Fibroblast of skin of scalp (primary cell): ENCODE measurements around the gene CD46.
A peak's percentile ranks its signal among the peaks of the same experiment; 100 is the strongest.
"Not testable (repeated sequence)": the region's sequence is repeated elsewhere in the genome, so short reads cannot be mapped to it uniquely, and the experiment has no call there.

Experiments used
- DNase-seq: peaks from one replicate; pipeline ENCODE4 v3.0.0-alpha.2; 2013

CD46 gene

DNA sequence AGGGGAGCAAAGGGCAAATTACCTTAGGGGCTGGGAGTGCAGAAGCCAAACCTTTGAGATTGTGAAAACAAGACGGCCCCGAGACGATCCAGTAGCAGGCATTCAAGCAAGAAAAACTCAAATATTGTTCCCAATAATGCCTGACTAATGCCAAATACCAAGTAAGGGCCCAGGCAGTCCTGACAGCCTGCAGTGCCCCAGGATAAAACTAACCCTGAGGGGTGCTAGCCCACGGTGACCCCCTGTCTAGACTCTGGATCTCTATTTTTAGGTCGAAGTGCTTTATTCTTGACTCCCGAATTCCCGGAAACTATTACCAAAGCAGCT lies 428 bp upstream of the CD46 start:
- DNase-seq = not testable (repeated sequence)

GRCh38 chr1:207752456-207752998 lies 673 bp downstream of the CD46 start:
- DNase-seq = no peak

DNA sequence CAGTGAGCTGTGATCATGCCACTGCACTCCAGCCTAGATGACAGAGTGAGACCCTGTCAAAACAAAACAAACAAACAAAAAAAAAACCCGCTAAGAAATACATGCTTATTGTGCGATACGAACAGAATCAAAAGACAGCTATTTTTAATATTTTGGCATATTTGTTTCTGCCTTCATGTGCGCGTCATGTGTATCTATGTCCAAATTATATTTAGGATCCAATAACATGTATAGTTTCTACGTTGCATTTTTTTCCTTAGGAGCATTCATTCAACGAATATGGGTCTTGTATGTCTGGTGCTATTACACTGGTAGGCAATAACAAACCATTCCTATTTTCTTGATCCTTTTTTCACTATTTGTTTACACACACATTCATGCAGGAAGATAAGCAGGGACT lies 1.8 kb downstream of the CD46 start:
- no peak for DNase-seq

GRCh38 chr1:207754011-207754410 lies 2.2 kb downstream of the CD46 start:
- DNase-seq = no peak

DNA sequence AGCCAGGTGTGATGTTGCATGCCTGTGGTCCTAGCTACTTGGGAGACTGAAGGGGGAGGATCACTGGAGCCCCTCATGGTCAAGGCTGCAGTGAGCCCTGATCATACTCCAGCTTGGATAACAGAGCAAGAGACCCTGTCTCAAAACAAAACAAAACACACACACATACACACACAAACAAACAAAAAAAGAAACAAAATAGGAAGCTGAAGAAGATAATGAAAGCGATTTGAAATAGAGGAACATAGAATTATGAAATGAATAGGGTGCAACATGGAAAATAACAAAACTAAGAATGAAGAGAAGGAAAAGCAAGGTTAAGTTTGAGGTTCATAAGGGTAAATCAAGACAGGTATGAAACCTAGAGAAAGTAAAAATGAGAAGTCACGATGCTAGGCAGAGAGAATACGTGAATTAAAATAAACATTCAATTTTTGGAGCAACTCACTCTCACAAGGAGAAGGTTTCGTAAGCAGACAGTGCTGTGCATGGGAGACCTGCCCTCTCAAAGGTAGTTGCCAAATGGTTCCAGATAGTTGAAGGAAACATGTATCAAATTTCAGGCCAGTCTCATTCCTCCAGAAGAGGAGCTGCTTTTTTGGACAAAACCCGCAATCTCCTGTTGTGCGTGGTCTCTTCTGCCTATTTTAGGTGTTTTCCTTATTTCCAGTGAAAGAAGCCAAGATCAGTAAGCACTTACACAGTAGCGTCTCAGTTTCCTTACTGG lies 3.3 kb downstream of the CD46 start:
- no peak for DNase-seq

DNA sequence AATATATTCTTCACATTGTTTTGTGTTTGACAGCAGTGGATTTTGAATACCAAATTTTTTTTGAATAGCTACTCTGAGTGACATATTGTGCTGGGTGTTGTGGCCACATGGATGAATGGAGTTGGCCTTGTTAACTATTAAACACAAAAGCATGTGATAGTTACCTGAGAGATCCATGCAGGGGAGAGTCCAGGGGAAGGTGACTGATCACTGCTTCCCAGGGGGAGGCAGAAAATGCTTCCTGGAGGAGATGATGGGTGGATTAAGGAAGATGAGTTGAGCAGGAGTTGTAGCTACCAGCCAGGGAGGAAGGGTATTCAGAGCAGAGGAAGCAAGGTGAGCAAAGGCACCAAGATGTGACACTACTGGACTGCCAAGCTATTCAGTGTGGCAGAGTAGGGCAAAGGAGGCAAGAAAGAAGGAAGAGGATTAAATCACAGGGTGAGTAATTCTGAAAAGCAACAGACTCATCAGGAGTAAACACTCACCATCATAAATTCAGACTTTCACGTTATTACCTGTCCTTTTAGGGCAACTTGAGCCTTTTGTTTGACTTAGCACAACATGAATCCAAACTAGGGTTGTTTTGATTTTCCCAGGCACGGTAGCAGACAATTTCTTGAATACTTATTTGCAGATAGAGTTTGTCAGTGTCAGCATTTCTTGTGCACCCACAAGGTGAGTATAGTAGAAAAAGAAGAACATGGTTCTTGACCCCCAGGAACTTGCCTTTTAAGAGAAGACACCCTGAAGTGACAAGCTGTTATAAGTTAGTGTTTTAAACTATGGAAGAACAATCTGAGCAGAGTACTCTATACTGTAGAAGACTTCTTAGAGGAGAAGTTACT lies 4.2 kb downstream of the CD46 start:
- DNase-seq = no peak

- DNase-seq = no peak
Measured at GRCh38 chr1:207762622-207763021, 10.8 kb downstream of the CD46 start.

DNA sequence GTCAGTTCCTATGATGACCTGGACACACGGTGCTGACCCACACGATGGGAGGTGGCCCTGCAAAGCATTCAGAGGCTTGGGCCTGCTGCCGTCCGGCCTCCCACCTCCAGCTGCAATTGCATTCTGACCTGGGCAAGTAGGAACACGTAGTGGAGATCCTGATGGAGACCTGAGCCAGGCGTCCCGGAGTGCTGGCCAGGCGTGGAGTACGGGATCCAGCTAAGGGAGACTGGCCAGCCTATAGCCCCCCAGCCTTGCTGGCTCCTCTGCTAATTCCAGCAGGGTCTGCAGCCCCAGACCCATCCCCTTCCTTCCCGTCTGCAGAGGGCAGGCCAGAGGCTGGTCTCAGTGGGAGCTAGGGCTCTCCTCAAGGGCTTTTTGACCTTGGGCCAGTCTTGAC lies 11.2 kb downstream of the CD46 start:
- DNase-seq = no peak

GRCh38 chr1:207763972-207764371 lies 12.1 kb downstream of the CD46 start:
- no peak for DNase-seq

DNA sequence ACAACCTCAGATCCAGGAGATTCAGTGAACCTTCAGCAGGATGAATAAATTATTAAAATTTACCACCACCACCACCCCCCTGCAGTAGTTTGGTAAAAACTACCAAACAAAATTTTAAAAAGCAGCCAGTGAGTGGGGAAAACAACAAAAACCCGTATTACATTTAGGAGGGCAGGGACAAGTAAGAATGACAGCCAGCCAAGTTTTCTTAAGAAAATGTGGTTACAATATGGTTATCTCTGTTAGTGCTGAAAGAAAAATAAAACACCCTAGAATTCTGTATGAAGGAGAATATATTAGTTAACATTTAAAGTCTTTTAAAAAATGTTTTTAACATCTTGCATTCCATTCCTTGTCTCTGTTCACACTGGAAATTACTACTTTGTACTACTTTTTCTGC lies 14.7 kb downstream of the CD46 start:
- no peak for DNase-seq

DNA sequence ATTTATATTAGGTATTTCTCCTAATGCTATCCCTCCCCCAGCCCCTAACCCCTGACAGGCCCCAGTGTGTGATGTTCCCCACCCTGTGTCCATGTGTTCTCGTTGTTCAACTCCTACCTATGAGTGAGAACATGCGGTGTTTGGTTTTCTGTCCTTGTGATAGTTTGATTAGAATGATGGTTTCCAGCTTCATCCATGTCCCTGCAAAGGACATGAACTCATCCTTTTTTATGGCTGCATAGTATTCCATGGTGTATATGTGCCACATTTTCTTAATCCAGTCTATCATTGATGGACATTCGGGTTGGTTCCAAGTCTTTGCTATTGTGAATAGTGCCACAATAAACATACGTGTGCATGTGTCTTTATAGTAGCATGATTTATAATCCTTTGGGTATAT lies 18.7 kb downstream of the CD46 start:
- DNase-seq = not testable (repeated sequence)

DNA sequence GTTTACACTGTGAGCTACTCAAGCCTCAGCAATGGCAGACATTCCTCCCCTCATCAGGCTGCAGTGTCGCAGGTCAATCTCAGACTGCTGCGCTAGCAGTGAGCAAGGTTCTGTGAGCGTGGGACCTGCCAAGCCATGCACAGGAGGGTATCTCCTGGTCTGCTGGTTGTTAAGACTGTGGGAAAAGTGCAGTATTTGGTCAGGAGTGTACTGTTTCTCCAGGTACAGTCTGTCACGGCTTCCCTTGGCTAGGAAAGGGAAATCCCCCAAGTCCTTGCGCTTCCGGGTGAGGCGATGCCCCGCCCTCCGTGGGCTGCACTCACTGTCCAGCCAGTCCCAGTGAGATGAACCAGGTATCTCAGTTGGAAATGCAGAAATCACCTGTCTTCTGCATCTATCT lies 24.2 kb downstream of the CD46 start:
- DNase-seq = not testable (repeated sequence)

DNA sequence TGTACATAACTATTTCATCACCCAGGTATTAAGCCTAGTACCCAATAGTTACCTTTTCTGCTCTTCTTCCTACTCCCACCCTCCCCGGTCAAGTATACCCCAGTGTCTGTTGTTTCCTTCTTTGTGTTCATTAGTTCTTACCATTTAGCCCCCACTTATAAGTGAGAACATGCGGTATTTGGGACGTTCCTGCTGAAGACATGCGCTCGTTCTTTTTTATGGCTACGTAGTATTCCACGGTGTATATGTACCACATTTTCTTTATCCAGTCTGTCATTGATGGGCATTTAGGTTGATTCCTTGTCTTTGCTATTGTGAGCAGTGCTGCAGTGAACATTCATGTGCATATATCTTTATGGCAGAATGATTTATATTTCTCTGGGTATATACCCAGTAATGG lies 25.6 kb downstream of the CD46 start:
- not testable (repeated sequence) for DNase-seq

DNA sequence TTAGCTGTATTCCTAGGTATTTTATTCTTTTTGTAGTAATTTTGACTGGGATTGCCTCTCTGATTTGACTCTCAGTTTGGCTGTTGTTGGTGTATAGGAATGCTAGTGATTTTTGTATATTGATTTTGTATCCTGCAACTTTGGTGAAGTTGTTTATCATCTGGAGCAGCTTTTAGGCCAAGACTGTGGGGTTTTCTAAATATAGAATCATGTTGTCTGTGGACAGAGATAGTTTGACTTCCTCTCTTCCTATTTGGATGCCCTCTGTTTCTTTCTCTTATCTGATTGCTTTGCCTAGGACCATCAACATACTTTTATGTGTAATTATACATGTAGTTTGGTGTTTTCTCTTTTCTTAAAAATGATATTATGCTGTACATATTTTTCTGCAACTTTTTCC lies 27.2 kb downstream of the CD46 start:
- no peak for DNase-seq

DNA sequence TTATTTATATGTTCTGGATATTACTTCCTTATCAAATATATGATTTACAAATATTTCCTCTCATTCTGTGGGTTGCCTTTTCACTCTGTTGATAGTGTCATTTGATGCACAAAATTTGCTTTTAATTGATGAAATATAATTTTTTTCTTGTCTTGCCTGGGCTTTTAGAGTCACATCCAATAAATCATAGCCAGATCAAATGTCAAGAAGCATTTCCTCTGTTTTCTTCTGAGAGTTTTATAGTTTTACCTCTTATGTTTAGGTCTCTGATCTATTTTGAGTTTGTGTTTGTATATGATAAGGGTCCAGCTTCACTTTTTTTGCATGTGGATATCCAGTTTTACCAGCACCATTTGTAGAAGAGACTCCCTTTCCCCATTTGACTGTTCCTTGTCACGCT lies 29.5 kb downstream of the CD46 start:
- no peak for DNase-seq

DNA sequence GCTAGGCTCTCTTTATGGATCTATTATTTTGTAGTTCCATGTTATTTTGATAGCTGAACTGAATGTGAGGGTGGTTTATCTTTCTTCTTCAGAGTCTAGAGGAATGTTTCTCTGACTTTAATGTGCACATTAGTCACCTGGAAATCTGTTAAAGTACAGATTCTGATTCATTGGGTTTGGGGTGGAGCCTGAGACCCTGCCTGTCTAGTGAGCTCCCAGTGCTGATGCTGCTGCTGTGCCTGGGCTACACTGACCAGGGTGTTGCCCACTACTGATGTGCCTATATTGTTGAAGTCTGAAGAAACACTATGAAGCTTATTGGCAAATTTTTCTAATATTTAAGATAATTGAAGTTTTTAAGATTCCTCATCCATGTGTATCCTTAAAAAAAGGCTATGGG lies 35.9 kb downstream of the CD46 start:
- DNase-seq = no peak

DNA sequence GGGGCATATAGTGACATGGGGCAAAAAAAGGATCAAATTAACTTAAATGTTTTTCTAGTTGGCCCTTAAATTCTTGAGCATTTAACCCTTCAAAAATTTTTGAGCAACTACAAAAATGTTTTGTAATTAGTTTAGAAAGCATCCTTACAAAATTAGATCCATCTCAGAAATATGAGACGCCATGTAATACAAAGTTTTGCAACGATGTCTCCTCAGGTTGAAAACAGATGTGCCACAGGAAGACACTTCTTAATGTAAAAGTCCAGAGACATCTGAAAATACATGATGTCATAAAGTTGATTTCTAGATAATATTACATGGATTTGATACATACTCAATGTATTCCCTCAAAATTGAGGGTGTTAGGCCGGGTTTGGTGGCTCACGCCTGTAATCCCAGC lies 37.5 kb downstream of the CD46 start:
- DNase-seq = no peak

- DNase-seq = no peak
Measured at GRCh38 chr1:207789792-207790787, 38.2 kb downstream of the CD46 start.

DNA sequence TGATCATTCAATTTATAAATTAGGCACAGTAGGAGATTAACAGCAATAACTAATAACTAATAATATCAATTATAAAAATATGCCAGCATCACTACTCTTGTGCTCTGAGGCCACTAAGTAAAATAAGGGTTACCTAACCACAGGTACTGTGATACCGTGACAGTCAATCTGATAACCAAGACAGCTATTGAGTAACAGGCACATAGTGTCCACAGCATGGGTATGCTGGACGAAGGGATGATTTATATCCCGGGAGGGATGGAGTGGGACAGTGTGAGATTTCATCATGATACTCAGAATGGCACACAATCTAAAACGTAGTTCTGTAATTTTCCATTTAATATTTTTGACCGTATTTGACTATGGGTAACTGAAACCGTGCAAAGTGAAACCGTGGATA lies 39.4 kb downstream of the CD46 start:
- DNase-seq = no peak

GRCh38 chr1:207793327-207793726 lies 41.5 kb downstream of the CD46 start:
- no peak for DNase-seq

DNA sequence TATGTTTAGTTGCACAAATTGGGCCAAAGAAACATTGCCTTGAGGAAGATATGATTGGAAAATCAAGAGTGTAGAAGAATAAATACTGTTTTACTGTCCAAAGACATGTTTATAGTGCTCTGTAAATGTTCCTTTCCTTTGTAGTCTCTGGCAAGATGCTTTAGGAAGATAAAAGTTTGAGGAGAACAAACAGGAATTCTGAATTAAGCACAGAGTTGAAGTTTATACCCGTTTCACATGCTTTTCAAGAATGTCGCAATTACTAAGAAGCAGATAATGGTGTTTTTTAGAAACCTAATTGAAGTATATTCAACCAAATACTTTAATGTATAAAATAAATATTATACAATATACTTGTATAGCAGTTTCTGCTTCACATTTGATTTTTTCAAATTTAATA lies 43.0 kb downstream of the CD46 start:
- no peak for DNase-seq

GRCh38 chr1:207797229-207797973 lies 45.5 kb downstream of the CD46 start:
- DNase-seq = peak; percentile 84
